H1 (cell line): ENCODE measurements around the gene SLC16A11. TPM values are rescaled to one million over a fixed set of nuclear protein-coding genes. Genes with fewer than 3 reads are reported as not detected.

Experiments
- TEAD4 ChIP-seq: IDR thresholded peaks from 2 replicates; pipeline ENCODE4 v1.6.1; 2012; ENCODE audit warnings: low read depth, low read length, inconsistent platforms, mixed read lengths
- polyA plus RNA-seq, 7 experiments: library from polyadenylated mRNA; depleted of rRNA in 3 of 7; stranded (reverse) in 5 of 7; unstranded in 2 of 7; fragments of >200 nt in 5 of 7; fragments of 200-250 nt in 2 of 7; gene quantifications; 1 replicate in 5 of 7; 2 replicates in 1 of 7; 4 replicates in 1 of 7; pipeline versions ENCODE4 v1.2.1 to v1.2.3, GENCODE V29; 2011 to 2013; ENCODE audit warnings: missing spikeins in 2 of 7, mixed read lengths in 2 of 7
- total RNA-seq: library from RNA; stranded (reverse); fragmentation: NEBNext Ultra II Directional; extraction: Animal tissue kit (Norgen Biotek cat#: 25700); gene quantifications from 2 replicates; pipeline ENCODE4 v1.2.1, GENCODE V29; 2021

The SLC16A11 gene
- total and polyA plus RNA-seq, 2 of the 8 experiments (the other 6 are each of a cell fraction or from before 2014, with no cell fraction given) = 0.35 to 0.39 TPM

- no peak for TF ChIP-seq TEAD4
These were observed 5.6 kb downstream of the SLC16A11 start (continued) for GRCh38 chr17:7038025-7038862.
